DOHH2 (cell line): ENCODE measurements around the gene DPH7.
"Not testable (repeated sequence)": the region's sequence is repeated elsewhere in the genome, so short reads cannot be mapped to it uniquely, and the experiment has no call there.

Source experiments
- H3F3A ChIP-seq: fragments of 200-600 bp; sonication (generic), shearing (Covaris generic); 2 replicates; pipeline ENCODE4 v1.6.0; 2016; ENCODE audit warnings: antibody characterized with exemption, mild to moderate bottlenecking; ENCODE audit not compliant: control insufficient read depth, insufficient read depth
- H3K27ac ChIP-seq: fragments of 200-600 bp; sonication (generic); 2 replicates; pipeline ENCODE4 v1.5.1; 2014; ENCODE audit warnings: low read depth, mild to moderate bottlenecking, low read length, moderate library complexity
- H3K27me3 ChIP-seq: fragments of 200-600 bp; sonication (generic); 2 replicates; pipeline ENCODE4 v1.6.1; 2014; ENCODE audit warnings: mild to moderate bottlenecking, low read length, mixed read lengths; ENCODE audit not compliant: control insufficient read depth
- H3K36me3 ChIP-seq: fragments of 200-600 bp; sonication (generic); 2 replicates; pipeline ENCODE4 v1.6.1; 2014; ENCODE audit warnings: mild to moderate bottlenecking, low read length, moderate library complexity, mixed read lengths; ENCODE audit not compliant: control insufficient read depth
- H3K4me1 ChIP-seq: fragments of 200-600 bp; sonication (generic); 2 replicates; pipeline ENCODE4 v1.6.1; 2014; ENCODE audit warnings: mild to moderate bottlenecking, low read length, mixed read lengths; ENCODE audit not compliant: control insufficient read depth
- H3K4me2 ChIP-seq: fragments of 200-600 bp; sonication (generic); 2 replicates; pipeline ENCODE4 v1.6.0; 2014; ENCODE audit warnings: mild to moderate bottlenecking, low read length, moderate library complexity
- H3K4me3 ChIP-seq: fragments of 200-600 bp; sonication (generic); 2 replicates; pipeline ENCODE4 v1.5.1; 2014; ENCODE audit warnings: mild to moderate bottlenecking, low read length, mixed read lengths
- H3K79me2 ChIP-seq: fragments of 200-600 bp; sonication (generic); 2 replicates; pipeline ENCODE4 v1.6.1; 2014; ENCODE audit warnings: mild to moderate bottlenecking, low read length, mixed read lengths; ENCODE audit not compliant: control insufficient read depth
- H3K9me2 ChIP-seq: fragments of 200-600 bp; sonication (generic); replicated peaks from 2 replicates; pipeline ENCODE4 v1.6.1; 2014; ENCODE audit warnings: mild to moderate bottlenecking, low read length, mixed read lengths; ENCODE audit not compliant: control insufficient read depth
- H3K9me3 ChIP-seq: fragments of 200-600 bp; sonication (generic); 2 replicates; pipeline ENCODE4 v1.6.1; 2014; ENCODE audit warnings: antibody characterized with exemption, low read length, mixed read lengths; ENCODE audit not compliant: control insufficient read depth, insufficient read depth
- H4K20me1 ChIP-seq: fragments of 200-600 bp; sonication (generic); 2 replicates; pipeline ENCODE4 v1.6.0; 2014; ENCODE audit warnings: low read depth, mild to moderate bottlenecking, antibody characterized with exemption, low read length, moderate library complexity; ENCODE audit not compliant: control insufficient read depth, insufficient read depth
- CTCF ChIP-seq: fragments of 200-600 bp; sonication (generic); IDR thresholded peaks from one replicate; pipeline ENCODE4 v1.5.1; 2014; ENCODE audit warnings: antibody characterized with exemption, mild to moderate bottlenecking, low read depth, low read length; ENCODE audit not compliant: poor library complexity, severe bottlenecking
- EZH2phosphoT487 ChIP-seq: fragments of 200-600 bp; sonication (generic); IDR thresholded peaks from 2 replicates; pipeline ENCODE4 v1.6.1; 2017; ENCODE audit warnings: borderline replicate concordance, mild to moderate bottlenecking, antibody characterized with exemption, low read length, moderate library complexity, mixed read lengths

The DPH7 gene

GRCh38 chr9:137558127-137558526 is 20.6 kb downstream of the DPH7 start:
- Histone ChIP-seq H3K9me3 (no peaks in the 10 kb centered on the region), H3K79me2 (peaks cover 15% of the 10 kb centered on the region), H3K4me2 (no peak overlapping the region), H3K4me3 (no peak overlapping the region), H3K36me3 (peaks cover 71% of the 10 kb centered on the region), H3K9me2 (no peaks in the 10 kb centered on the region), H4K20me1 (no peaks in the 10 kb centered on the region), H3K27me3 (no peaks in the 10 kb centered on the region), H3K4me1 (peaks cover 2% of the 10 kb centered on the region), H3K27ac (no peak overlapping the region), H3F3A (peaks cover 11% of the 10 kb centered on the region)
- no peak for TF ChIP-seq EZH2phosphoT487
- no peak for TF ChIP-seq CTCF

DNA sequence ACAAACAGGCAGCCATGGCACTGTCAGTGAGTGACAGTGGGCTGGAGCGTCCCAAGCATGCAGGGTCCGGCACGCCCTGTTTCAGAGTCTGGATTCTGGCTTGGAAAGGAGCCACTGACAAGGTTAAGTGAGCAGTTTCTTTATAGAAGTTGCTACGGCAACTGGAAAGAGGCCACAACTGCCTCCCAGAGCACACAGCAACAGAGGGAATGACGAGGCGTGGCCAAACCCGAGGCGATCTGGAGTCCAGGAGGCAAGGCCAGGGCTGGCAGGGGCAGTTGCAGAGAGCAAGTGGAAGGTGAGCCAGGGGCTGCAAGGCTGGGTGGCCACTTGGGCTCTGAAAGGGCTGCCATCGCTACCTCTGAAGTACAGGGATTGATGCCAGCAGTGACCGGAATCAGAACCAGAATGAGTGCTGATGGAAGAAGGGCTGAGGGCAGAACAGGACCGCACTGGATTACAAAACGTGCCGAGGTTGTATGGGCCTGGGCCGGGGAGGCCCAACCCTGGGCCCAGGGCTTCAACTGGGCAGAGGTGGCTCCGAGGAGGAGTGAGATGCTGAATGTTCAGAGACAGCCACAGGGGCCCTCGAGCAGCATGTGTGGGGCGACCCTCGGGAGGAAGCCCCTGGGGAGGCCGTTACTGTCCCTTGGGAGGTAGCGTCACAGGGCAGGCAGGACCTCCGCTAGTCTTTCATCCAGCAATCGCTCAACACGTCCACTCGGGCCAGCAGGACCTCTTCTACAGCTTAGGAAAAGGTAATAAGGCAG is 22.5 kb downstream of the DPH7 start:
- Histone ChIP-seq H3K36me3 (peaks cover 67% of the 10 kb centered on the region), H4K20me1 (no peaks in the 10 kb centered on the region), H3K9me3 (no peaks in the 10 kb centered on the region), H3K27ac (no peak overlapping the region), H3K4me3 (no peak overlapping the region), H3K4me2 (no peak overlapping the region), H3K9me2 (no peaks in the 10 kb centered on the region), H3K4me1 (peaks cover 10% of the 10 kb centered on the region), H3K27me3 (no peaks in the 10 kb centered on the region), H3F3A (peaks cover 11% of the 10 kb centered on the region), H3K79me2 (peaks cover 25% of the 10 kb centered on the region)
- TF ChIP-seq EZH2phosphoT487 (no peak), CTCF (no peak)

- H3K4me2 ChIP-seq: no peak overlapping the region
- no peaks in the 10 kb centered on the region for H3K9me2 ChIP-seq
- no peak overlapping the region for H3K4me3 ChIP-seq
- peaks cover 13% of the 10 kb centered on the region for H3K4me1 ChIP-seq
- H3K27me3 ChIP-seq: no peaks in the 10 kb centered on the region
- no peak for TF ChIP-seq EZH2phosphoT487
- no peaks in the 10 kb centered on the region for H4K20me1 ChIP-seq
- no peaks in the 10 kb centered on the region for H3K9me3 ChIP-seq
- H3K27ac ChIP-seq: no peak overlapping the region
- peaks cover 63% of the 10 kb centered on the region for H3K36me3 ChIP-seq
- peaks cover 22% of the 10 kb centered on the region for H3K79me2 ChIP-seq
- peaks cover 11% of the 10 kb centered on the region for H3F3A ChIP-seq
Observed at GRCh38 chr9:137555179-137555578, 23.5 kb downstream of the DPH7 start.

DNA sequence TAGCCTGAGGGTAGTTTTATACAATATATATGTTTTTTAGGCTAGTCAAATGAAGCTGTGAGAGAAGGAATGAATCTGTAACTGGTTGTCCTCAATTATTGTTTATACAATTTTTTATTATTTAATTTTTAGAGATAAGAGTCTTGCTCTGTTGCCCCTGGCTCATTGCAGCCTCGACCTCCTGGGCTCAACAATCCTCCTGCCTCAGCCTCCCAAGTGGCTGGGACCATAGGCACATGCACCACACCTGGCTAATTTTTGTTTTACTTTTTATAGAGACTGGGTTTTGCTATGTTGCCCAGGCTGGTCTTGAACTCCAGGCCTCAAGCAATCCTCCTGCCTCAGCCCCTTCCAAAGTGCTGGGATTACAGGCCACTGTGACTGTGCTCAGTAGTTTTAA is 24.4 kb downstream of the DPH7 start:
- Histone ChIP-seq H3K4me1 (peaks cover 21% of the 10 kb centered on the region), H3K79me2 (peaks cover 22% of the 10 kb centered on the region), H3K27ac (no peak overlapping the region), H3K9me2 (no peaks in the 10 kb centered on the region), H3K36me3 (peaks cover 55% of the 10 kb centered on the region), H3K9me3 (no peaks in the 10 kb centered on the region), H4K20me1 (no peaks in the 10 kb centered on the region), H3F3A (peaks cover 17% of the 10 kb centered on the region), H3K4me2 (no peak overlapping the region), H3K27me3 (no peaks in the 10 kb centered on the region), H3K4me3 (no peak overlapping the region)
- TF ChIP-seq EZH2phosphoT487 (no peak), CTCF (no peak)

DNA sequence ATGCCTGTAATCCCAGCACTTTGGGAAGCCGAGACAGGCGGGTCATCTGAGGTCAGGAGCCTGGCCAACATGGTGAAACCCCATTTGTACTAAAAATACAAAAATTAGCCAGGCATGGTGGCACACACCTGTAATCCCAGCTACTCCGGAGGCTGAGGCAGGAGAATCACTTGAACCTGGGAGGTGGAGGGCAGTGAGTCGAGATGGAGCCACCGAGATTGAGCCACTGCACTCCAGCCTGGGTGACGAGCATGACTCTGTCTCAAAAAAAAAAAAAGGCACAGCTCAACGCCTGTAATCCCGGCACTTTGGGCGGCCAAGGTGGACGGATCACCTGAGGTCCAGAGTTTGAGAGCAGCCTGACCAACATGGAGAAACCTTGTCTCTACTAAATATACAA is 25.1 kb downstream of the DPH7 start:
- not testable (repeated sequence) for H3K9me2 ChIP-seq, H3K4me3 ChIP-seq, H3K9me3 ChIP-seq, H3K4me2 ChIP-seq, H4K20me1 ChIP-seq, H3K27ac ChIP-seq, H3K27me3 ChIP-seq
- Histone ChIP-seq H3K4me1 (peaks cover 28% of the 10 kb centered on the region), H3K36me3 (peaks cover 54% of the 10 kb centered on the region), H3K79me2 (peaks cover 22% of the 10 kb centered on the region), H3F3A (peaks cover 17% of the 10 kb centered on the region)
